Right lobe of liver (tissue), 6 donors: ENCODE measurements around the gene AADACL4. TPM values are rescaled to one million over a fixed set of nuclear protein-coding genes. Genes with fewer than 3 reads are reported as not detected.
A peak's percentile ranks its signal among the peaks of the same experiment; 100 is the strongest.
"Not testable (repeated sequence)": the region's sequence is repeated elsewhere in the genome, so short reads cannot be mapped to it uniquely, and the experiment has no call there.

Experiments used
- ATAC-seq, 4 donors: fragments of 200-7000 bp; cut with Tn5 transposase; one replicate each; pipeline ENCODE4 v1.9.1; 2020; ENCODE audit warnings: mild to moderate bottlenecking in 4 of 4, moderate library complexity in 4 of 4
- DNase-seq, 3 donors: peaks; one replicate each; pipeline ENCODE4 v3.0.0-alpha.2; 2020
- H3K27ac ChIP-seq, 3 donors: fragments of 200-600 bp; one replicate each; pipeline ENCODE4 v1.8.0; 2022
- H3K27me3 ChIP-seq, 2 donors: fragments of 200-600 bp; one replicate each; pipeline ENCODE4 v1.8.0; 2022
- H3K36me3 ChIP-seq, 4 donors: fragments of 200-600 bp; sonication (generic) in 1 of 4; one replicate each; pipeline versions ENCODE4 v1.5.1 to v1.8.0; 2017 to 2022; ENCODE audit warnings: control low read depth in 1 of 4
- H3K4me1 ChIP-seq, 4 donors: fragments of 200-600 bp; sonication (generic) in 1 of 4; one replicate each; pipeline versions ENCODE4 v1.5.1 to v1.8.0; 2017 to 2022; ENCODE audit warnings: control low read depth in 1 of 4
- H3K4me3 ChIP-seq, 3 donors: fragments of 200-600 bp; one replicate each; pipeline ENCODE4 v1.8.0; 2022
- H3K9me3 ChIP-seq, 4 donors: fragments of 200-600 bp; sonication (generic) in 1 of 4; one replicate each; pipeline versions ENCODE4 v1.5.1 to v1.8.0; 2017 to 2022; ENCODE audit warnings: control low read depth in 1 of 4
- CTCF ChIP-seq, 4 donors: fragments of 200-600 bp in 3 of 4; fragments of 450-650 bp in 1 of 4; IDR thresholded peaks; one replicate each; pipeline versions ENCODE4 v1.5.1 to v1.8.0; 2016 to 2022; ENCODE audit warnings: antibody characterized with exemption in 4 of 4, mild to moderate bottlenecking in 2 of 4
- POLR2A ChIP-seq: fragments of 450-650 bp; IDR thresholded peaks from one replicate; pipeline ENCODE4 v1.6.1; 2017; ENCODE audit warnings: antibody characterized with exemption, mild to moderate bottlenecking
- WGBS: methylation state at CpG from one replicate; pipeline ENCODE4 v1.1.6; 2018; ENCODE audit warnings: low coverage, low lambda C conversion rate; ENCODE audit not compliant: insufficient coverage; ENCODE audit errors: missing lambda C conversion rate; 5-methylcytosine and 5-hydroxymethylcytosine counted together
- intact Hi-C, 2 donors: fragments of 100-400 bp; cut with DNase I; formaldehyde crosslinking; loops; one replicate each; pipeline versions ENCODE4 v1.11.2 to v1.14.1; 2022
- total RNA-seq, 6 experiments: library from RNA; depleted of rRNA in 2 of 6; stranded (reverse); fragments of >200 nt in 2 of 6; fragmentation: NEBNext Ultra II Directional in 3 of 6; extraction: Animal tissue kit (Norgen Biotek cat#: 25700) in 3 of 6; gene quantifications; one replicate each; pipeline versions ENCODE4 v1.1.0 to v1.2.4, GENCODE V29; 2016 to 2023
- donor health status: DM: no; HTN: yes; CAD: no.
- donor health status: DM: no; HTN: no; CAD: no.
- donor health status: DM: no; HTN: no; CAD: no.
- donor health status: DM: no; HTN: yes; CAD: no.
- donor health status: DM: no; HTN: yes; CAD: no.

Gene AADACL4
- total RNA-seq, 6 experiments from 2014 or later: not detected

- WGBS: 51% methylated on average over 15 of the region's 15 CpGs
- intact Hi-C loops: no loop called here
- Histone ChIP-seq H3K4me1 (peaks cover 0 to 6% (median 0%) of the 10 kb centered on the region in 4 donors), H3K9me3 (no peaks in the 10 kb centered on the region), H3K27me3 (no peaks in the 10 kb centered on the region), H3K4me3 (no peak overlapping the region), H3K36me3 (no peaks in the 10 kb centered on the region), H3K27ac (no peak overlapping the region)
- TF ChIP-seq POLR2A (no peak), CTCF (IDR thresholded peaks at IDR 0.05) (no peak)
- ATAC-seq: peak in 2 of 4 donors; percentile 12 to 37
- DNase-seq: no peak
Observed at GRCh38 chr1:12666141-12666735, 22.4 kb downstream of the AADACL4 start.

DNA sequence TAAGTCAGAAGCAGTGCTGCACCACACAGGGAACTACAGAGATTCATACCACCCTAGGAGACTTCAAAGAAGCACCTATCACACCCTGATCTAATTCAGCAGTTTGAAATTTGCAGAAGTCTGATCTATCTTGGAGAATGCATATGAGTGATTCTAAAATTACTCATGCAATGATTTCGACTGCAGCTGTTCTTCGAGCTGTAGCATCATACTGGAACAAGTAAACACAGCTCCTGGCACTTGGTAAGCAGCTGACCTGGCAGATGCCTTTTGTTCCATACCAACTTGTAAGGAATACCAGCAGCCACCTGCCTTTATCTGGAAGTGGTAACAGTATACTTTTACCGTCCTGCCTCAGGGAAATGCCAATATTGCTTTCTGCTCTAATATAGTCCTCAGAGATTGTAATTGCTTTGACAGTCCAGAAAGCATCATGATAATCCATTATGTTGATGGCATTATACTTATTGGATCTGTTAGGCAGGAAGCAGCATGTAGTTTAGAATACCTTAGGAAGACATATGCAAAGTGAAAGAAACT, 25.7 kb downstream of the AADACL4 start:
- Histone ChIP-seq H3K27ac (no peak overlapping the region), H3K4me3 (no peak overlapping the region), H3K4me1 (peaks cover 0 to 6% (median 0%) of the 10 kb centered on the region in 4 donors), H3K36me3 (no peaks in the 10 kb centered on the region), H3K27me3 (no peaks in the 10 kb centered on the region), H3K9me3 (no peaks in the 10 kb centered on the region)
- ATAC-seq (no peak), DNase-seq (no peak)
- TF ChIP-seq CTCF (IDR thresholded peaks at IDR 0.05): no peak
- no peak for TF ChIP-seq POLR2A
- intact Hi-C loops: no loop called here
- WGBS: 78% methylated on average over 1 of the region's 3 CpGs

- TF ChIP-seq CTCF (IDR thresholded peaks at IDR 0.05) (no peak), POLR2A (no peak)
- no peaks in the 10 kb centered on the region for H3K4me1 ChIP-seq
- H3K4me3 ChIP-seq: no peak overlapping the region
- H3K27me3 ChIP-seq: no peaks in the 10 kb centered on the region
- ATAC-seq (no peak), DNase-seq (no peak)
- no peaks in the 10 kb centered on the region for H3K36me3 ChIP-seq
- H3K27ac ChIP-seq: no peak overlapping the region
- intact Hi-C loops: no loop called here
- no peaks in the 10 kb centered on the region for H3K9me3 ChIP-seq
Observed at GRCh38 chr1:12674358-12674757, 30.5 kb downstream of the AADACL4 start.

DNA sequence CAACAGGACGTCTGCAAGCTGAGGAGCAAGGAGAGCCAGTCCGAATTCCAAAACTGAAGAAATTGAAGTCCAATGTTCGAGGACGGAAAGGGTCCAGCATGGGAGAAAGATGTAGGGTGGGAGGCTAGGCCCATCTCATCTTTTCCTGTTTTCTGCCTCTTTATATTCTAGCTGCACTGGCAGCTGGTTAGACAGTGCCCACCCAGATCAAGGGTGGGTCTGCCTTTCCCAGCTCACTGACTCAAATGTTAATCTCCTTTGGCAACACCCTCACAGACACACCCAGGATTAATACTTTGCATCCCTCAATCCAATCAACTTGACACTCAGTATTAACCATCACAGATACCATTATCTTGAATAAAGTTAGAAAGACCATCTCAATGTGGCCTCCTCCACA, 32.2 kb downstream of the AADACL4 start:
- ATAC-seq, H3K27me3 ChIP-seq, H3K9me3 ChIP-seq, H3K27ac ChIP-seq, intact Hi-C loops, DNase-seq, H3K4me3 ChIP-seq, H3K4me1 ChIP-seq, H3K36me3 ChIP-seq: not testable (repeated sequence)
- 76% methylated on average over 4 of the region's 4 CpGs for WGBS

- Histone ChIP-seq H3K4me1 (no peaks in the 10 kb centered on the region), H3K27me3 (no peaks in the 10 kb centered on the region), H3K4me3 (no peak overlapping the region), H3K9me3 (peaks cover 0 to 4% (median 0%) of the 10 kb centered on the region in 4 donors), H3K36me3 (no peaks in the 10 kb centered on the region), H3K27ac (no peak overlapping the region)
- no peak for TF ChIP-seq CTCF (IDR thresholded peaks at IDR 0.05)
- no peak for TF ChIP-seq POLR2A
- intact Hi-C loops: no loop called here
- 63% methylated on average over 1 of the region's 1 CpG for WGBS
- ATAC-seq (no peak), DNase-seq (no peak)
Observed at GRCh38 chr1:12677565-12677964, 33.7 kb downstream of the AADACL4 start.
